ENCODE measurements around the gene PIP4P1. TPM values are rescaled to one million over a fixed set of nuclear protein-coding genes. Genes with fewer than 3 reads are reported as not detected.
A peak's percentile ranks its signal among the peaks of the same experiment; 100 is the strongest.

PIP4P1 gene
- total and polyA plus RNA-seq, 10 of the 15 experiments (the other 5 are each of a cell fraction or from before 2014, with no cell fraction given), result 19.1 to 47.4 (median 39.7) TPM

DNA sequence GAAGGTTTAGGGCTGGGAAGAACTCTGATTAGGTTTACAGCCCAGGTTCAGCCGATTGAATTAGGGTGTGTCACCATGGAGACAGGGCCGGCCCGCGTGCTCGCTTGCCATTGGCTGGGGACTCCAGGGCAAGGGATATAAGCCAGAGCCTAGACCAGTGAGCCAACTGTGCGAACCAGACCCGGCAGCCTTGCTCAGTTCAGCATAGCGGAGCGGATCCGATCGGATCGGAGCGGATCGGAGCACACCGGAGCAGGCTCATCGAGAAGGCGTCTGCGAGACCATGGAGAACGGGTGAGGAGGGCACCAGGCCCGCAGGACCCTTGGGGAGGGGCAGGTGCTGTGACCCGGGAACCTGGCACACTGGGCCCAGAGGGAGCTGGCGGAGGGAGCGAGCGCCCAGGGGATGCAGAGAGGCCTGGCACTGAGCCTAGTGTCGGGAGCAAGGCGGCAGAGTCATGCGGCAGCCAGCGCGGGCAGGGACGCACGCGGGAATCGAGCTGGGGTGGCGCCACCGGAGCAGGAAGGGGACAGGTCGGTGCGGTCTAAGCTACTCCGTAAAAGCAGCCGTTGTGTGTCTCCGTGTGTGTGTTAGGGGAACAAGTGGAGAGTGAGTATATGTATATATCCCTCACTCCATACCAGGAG is 8.1 kb upstream of the PIP4P1 start, which contains the start of gene PNP (continued):
- TF ChIP-seq E2F8 (IDR thresholded peaks at IDR 0.05; ENCODE audit: low read depth, partially characterized antibody) (no peak), JUND (IDR thresholded peaks at IDR 0.05; ENCODE audit: low read depth, low read length) (no peak), SRF (IDR thresholded peaks at IDR 0.05; ENCODE audit: low read depth in 2 of 2, low read length in 2 of 2) (no peak), BCLAF1 (IDR thresholded peaks at IDR 0.05) (no peak), ASH2L (IDR thresholded peaks at IDR 0.05; ENCODE audit: borderline replicate concordance, low read depth) (no peak), CBX5 (IDR thresholded peaks at IDR 0.05; ENCODE audit: low read depth) (no peak), NR2C2 (IDR thresholded peaks at IDR 0.05; ENCODE audit: borderline replicate concordance, control insufficient read depth, insufficient read length, low read depth) (no peak), CREM (IDR thresholded peaks at IDR 0.05; ENCODE audit: low read depth) (0 out of 2 replicates have a peak, but pooled peaks have one; percentile 7), CBX3 (IDR thresholded peaks at IDR 0.05; ENCODE audit: borderline replicate concordance, low read depth) (no peak), ZBTB33 (IDR thresholded peaks at IDR 0.05) (no peak), SKIL (IDR thresholded peaks at IDR 0.05; ENCODE audit: low read depth, poor library complexity, severe bottlenecking) (no peak), SREBF1 (IDR thresholded peaks at IDR 0.05; ENCODE audit: low read length) (no peak), TAF1 (IDR thresholded peaks at IDR 0.05; ENCODE audit: borderline replicate concordance, low read depth, low read length) (peak; percentile 93), SMC3 (IDR thresholded peaks at IDR 0.05; ENCODE audit: borderline replicate concordance, low read length) (no peak)
- TF ChIP-seq, protein P1, sequence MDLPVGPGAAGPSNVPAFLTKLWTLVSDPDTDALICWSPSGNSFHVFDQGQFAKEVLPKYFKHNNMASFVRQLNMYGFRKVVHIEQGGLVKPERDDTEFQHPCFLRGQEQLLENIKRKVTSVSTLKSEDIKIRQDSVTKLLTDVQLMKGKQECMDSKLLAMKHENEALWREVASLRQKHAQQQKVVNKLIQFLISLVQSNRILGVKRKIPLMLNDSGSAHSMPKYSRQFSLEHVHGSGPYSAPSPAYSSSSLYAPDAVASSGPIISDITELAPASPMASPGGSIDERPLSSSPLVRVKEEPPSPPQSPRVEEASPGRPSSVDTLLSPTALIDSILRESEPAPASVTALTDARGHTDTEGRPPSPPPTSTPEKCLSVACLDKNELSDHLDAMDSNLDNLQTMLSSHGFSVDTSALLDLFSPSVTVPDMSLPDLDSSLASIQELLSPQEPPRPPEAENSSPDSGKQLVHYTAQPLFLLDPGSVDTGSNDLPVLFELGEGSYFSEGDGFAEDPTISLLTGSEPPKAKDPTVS (IDR thresholded peaks at IDR 0.05; ENCODE audit: low read depth, low read length), result no peak
